NCI-H345 treated with DMSO at 0.1 percent for 48 hours (cell line): ENCODE measurements around the gene APOL6.
"Not testable (repeated sequence)": the region's sequence is repeated elsewhere in the genome, so short reads cannot be mapped to it uniquely, and the experiment has no call there.

ENCODE experiments used
- DNase-seq: peaks from one replicate; lab custom pipeline; 2025; ENCODE audit not compliant: unreplicated experiment; lab: John Stamatoyannopoulos, UW

APOL6 gene

GRCh38 chr22:35674335-35674734, 26.1 kb downstream of the APOL6 start:
- no peak for DNase-seq

- DNase-seq, result not testable (repeated sequence)
Measured at GRCh38 chr22:35676065-35676464, 27.8 kb downstream of the APOL6 start.

- no peak for DNase-seq
Measured at GRCh38 chr22:35677460-35678187, 29.4 kb downstream of the APOL6 start.

- no peak for DNase-seq
Measured at GRCh38 chr22:35678836-35679235, 30.6 kb downstream of the APOL6 start.

GRCh38 chr22:35679492-35679891, 31.2 kb downstream of the APOL6 start:
- DNase-seq, result not testable (repeated sequence)

DNA sequence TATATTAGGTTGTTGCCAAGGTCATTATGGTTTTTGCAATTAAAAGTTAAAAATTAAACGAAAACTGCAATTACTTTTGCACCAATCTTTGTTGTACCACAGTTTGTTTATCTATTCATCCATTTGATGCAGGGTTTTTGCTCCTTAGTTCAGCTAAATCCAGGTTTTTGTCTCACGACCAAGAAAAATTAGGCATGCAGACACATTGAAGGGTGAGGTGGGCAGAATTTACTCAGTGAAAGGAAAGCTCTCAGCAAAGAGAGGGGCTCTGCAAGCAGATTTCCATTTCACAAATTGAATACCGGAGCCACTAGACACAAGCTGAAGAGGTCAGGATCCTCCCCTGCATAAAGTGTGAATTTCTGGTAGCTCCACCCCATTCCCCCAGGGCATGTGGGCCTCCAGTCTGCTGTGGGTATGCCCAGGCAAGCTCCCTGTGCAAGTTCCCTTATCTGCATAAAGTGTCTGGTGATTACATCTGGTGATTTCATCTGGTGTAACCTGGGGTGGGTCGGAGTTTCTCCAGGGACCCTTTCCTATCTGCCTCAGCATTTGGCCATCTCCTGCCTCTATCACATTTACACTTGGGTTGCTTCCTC, 33.3 kb downstream of the APOL6 start:
- DNase-seq, result no peak

DNA sequence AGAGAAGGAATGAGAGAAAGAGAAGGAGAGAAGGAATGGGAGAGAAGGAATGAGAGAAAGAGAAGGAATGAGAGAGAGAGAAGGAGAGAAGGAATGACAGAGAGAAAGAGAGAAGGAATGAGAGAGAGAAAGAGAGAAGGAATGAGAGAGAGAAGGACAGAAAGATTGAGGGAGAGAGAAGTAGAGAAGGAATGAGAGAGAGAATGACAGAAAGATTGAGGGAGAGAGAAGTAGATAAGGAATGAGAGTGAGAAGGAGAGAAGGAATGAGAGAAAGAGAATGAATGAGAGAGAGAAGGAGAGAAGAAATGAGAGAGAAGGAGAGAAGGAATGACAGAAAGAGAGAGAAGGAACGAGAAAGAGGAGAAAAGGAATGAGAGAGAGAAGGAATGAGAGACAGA, 35.3 kb downstream of the APOL6 start:
- DNase-seq, result no peak

DNA sequence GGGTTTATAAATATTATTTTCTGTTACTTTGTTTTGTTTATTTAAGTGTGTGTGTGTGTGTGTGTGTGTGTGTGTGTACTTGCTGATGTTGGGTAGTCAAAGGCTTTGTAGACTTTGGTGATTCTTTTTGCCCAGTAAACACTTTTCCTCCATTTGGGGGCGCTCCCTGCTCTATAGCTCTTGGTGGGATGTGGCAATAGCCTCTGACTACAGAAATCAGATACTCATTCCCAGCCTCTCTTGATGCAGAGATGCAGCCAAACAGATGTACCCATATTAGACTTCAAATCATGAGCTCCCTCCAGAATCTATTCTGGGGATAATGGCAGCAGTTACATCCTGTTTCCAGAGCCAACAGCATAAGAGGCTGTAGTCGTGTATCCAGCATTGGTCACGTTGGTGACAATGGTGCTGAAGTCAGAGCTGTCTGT, 36.0 kb downstream of the APOL6 start:
- no peak for DNase-seq

DNA sequence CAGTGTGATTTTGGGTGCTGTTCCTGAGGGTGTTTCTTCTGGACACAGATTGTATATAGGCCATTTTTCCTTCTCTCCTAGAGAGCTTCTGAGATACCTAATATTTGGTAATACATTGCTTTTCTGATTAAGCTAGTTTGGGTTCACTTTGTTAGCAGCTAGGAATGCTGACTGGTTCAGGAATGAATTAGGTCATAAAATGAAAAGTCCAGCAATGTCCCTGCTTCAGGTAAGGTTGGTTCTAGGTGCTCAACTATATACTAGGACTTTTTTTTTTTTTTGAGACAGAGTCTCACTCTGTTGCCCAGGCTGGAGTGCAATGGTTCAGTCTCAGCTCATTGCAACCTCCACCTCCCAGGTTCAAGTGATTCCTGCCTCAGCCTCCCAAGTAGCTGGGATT, 36.5 kb downstream of the APOL6 start:
- no peak for DNase-seq

DNA sequence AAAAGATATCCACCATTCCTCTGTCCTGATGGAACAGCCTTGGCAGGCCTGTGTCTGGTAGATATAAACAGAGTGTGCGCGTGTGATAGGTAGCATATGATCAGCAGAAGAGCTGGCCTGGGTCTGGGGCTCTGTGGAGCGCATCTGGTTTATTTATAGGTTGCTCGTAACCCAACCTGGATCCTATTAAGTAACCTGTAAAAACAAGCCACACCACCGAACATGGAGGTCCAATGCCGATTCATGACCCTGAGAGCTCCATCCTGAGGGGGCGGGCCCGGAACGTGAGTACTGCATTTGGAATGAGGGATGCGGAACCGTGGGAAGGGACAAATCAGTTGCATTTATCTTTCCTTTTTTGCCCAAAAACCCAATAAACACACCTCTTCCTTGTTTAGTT, 37.5 kb downstream of the APOL6 start:
- no peak for DNase-seq

- DNase-seq, result no peak
Measured at GRCh38 chr22:35686298-35686697, 38.1 kb downstream of the APOL6 start.

DNA sequence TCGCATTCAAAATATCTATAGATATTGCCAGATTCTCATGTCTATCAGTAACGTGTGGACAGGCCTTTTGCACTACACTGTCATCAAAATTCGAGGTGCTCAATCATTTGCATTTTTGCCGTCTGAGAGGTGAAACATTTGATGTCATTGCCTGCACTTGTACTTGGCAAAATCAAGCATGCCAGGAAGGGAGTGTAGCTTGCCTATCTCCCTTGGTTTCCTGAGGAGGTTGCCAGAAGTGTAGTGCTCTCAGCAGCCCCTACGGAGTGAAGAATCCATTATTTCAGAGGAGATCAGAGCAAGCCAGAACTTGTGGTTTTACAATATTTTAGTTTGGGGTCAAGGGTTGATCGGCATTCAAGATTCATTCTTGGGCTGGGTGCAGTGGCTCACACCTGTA, 39.2 kb downstream of the APOL6 start:
- no peak for DNase-seq

DNA sequence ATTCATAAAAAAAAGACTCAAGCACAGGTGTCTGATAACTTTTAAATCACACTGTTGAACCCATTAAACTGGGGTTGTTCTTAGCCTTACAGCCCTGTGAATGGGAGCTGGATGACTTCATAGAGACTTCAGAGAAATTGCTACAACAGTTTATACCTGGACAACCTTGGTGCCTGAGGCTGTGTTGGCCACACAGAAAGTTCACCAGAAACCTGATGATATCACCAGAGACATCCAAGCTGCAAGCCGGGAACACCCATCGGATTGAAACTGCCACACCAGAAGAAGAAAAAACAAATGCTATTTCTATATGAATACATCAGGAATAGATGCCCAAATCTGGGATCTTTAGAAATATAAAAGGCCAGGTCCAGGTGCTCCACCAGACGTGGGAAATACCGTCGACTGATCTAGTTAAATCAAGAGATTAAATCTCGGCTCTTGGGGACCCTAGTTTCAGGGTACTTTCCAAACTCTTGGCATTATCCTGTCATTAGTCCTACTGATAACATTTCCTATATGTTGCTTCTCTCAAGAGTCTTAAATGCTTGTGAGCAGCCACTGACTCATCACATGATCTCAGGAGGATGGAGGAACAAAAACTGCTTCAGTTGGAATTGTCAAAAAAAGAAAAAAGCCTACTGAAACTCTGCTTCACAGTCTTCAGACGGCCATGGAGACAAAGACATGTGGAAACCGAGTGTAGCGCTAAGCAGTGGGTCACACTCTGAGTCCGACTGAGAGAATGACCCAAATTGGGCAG, 40.8 kb downstream of the APOL6 start:
- DNase-seq, result no peak

DNA sequence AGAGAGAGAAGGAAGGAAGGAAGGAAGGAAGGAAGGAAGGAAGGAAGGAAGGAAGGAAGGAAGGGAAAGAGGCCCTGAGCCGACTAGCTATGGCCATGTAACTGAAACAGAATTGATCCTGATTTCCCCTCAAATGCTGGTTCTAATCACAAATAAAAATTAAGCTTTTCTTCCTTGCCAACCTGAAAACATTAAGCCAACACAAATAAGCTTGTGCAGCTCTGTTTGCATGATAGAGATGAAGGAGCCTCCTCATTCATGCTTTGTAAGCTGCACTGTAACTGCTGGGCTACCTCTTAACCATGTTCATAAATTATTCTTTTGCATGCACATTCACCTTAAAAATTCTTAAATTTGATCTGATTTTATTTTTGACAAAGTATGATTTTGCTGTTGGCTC, 41.8 kb downstream of the APOL6 start:
- no peak for DNase-seq

- DNase-seq, result no peak
Measured at GRCh38 chr22:35695202-35695601, 47.0 kb downstream of the APOL6 start.

GRCh38 chr22:35697142-35697541, 48.9 kb downstream of the APOL6 start:
- no peak for DNase-seq

- DNase-seq, result not testable (repeated sequence)
Measured at GRCh38 chr22:35699852-35700251, 51.6 kb downstream of the APOL6 start.

- no peak for DNase-seq
Measured at GRCh38 chr22:35703861-35704584, 55.8 kb downstream of the APOL6 start.

DNA sequence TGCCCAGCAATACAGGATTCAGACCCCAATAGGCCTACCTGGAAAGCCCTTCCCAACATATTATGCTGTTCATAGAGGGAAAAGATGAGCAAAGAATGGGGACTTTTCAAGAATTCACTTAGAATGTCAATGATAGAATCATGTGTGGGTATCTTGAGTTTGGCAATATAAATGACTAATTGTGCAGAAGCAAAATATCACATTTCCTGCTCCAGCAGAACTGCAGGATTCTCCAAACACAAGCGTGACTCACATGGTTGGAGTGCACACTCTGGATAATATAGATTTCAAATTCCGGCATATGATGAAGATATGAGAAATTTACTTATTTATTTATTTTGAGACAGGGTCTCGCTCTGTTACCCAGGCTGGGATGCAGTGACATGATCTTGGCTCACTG, 56.9 kb downstream of the APOL6 start:
- no peak for DNase-seq

- DNase-seq, result no peak
Measured at GRCh38 chr22:35708453-35708852, 60.2 kb downstream of the APOL6 start.

DNA sequence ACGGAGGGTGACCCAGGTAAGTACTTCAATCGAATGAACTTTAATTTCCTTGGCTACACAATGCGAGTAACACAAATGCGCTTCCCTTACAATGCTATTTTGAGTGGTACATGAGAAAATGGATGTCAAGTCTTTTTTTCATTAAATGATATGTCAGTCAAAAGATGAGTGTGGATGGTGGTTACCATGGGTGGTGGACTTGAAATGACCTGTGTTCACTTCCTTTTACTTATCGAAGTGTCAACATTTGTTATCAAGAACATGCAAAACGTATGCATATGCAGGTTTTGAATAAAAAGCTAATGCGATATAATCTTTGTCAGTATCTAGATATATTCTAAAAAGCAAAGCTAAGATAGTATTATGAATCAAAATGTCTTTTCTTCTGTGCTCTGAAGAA, 60.7 kb downstream of the APOL6 start:
- DNase-seq, result no peak
